GM08714 (cell line): Measurements from ENCODE around the gene GRM7.

ENCODE experiments used
- H3K4me3 ChIP-seq: fragments of 200-500 bp; sonication (Bioruptor generic); 2 replicates; pipeline ENCODE4 v1.5.1; 2014; ENCODE audit warnings: mild to moderate bottlenecking, low read length, inconsistent platforms
- ZNF274 ChIP-seq: IDR thresholded peaks from 2 replicates; pipeline ENCODE4 v1.6.1; 2012; ENCODE audit warnings: mild to moderate bottlenecking, low read depth, low read length

GRM7 gene

GRCh38 chr3:7205962-7206361 is 345.0 kb downstream of the GRM7 start:
- H3K4me3 ChIP-seq: no peak overlapping the region; the same call in 1 of the 2 replicates
- no peak for TF ChIP-seq ZNF274

GRCh38 chr3:7207125-7207524 is 346.2 kb downstream of the GRM7 start:
- TF ChIP-seq ZNF274: no peak
- no peak overlapping the region for H3K4me3 ChIP-seq

GRCh38 chr3:7207928-7208327 is 347.0 kb downstream of the GRM7 start:
- no peak overlapping the region for H3K4me3 ChIP-seq
- TF ChIP-seq ZNF274: no peak

GRCh38 chr3:7209098-7209497 is 348.2 kb downstream of the GRM7 start:
- TF ChIP-seq ZNF274: no peak
- no peak overlapping the region for H3K4me3 ChIP-seq

- no peak overlapping the region for H3K4me3 ChIP-seq
- no peak for TF ChIP-seq ZNF274
Measured at GRCh38 chr3:7211740-7212139, 350.8 kb downstream of the GRM7 start.

- TF ChIP-seq ZNF274: no peak
- H3K4me3 ChIP-seq: no peak overlapping the region
Measured at GRCh38 chr3:7215706-7216105, 354.8 kb downstream of the GRM7 start.

- no peak overlapping the region for H3K4me3 ChIP-seq
- no peak for TF ChIP-seq ZNF274
Measured at GRCh38 chr3:7226393-7226792, 365.5 kb downstream of the GRM7 start.

GRCh38 chr3:7238565-7239295 is 377.8 kb downstream of the GRM7 start:
- TF ChIP-seq ZNF274: no peak

GRCh38 chr3:7241584-7242302 is 380.8 kb downstream of the GRM7 start:
- no peak overlapping the region for H3K4me3 ChIP-seq
- TF ChIP-seq ZNF274: no peak

More at GRCh38 chr3:7238565-7239295, 377.8 kb downstream of the GRM7 start:
- no peak overlapping the region for H3K4me3 ChIP-seq

GRCh38 chr3:7242303-7242635 is 381.4 kb downstream of the GRM7 start:
- H3K4me3 ChIP-seq: no peak overlapping the region
- no peak for TF ChIP-seq ZNF274

GRCh38 chr3:7249493-7250076 is 388.7 kb downstream of the GRM7 start:
- no peak for TF ChIP-seq ZNF274
- no peak overlapping the region for H3K4me3 ChIP-seq

GRCh38 chr3:7254251-7254650 is 393.3 kb downstream of the GRM7 start:
- H3K4me3 ChIP-seq: no peak overlapping the region
- no peak for TF ChIP-seq ZNF274

- no peak for TF ChIP-seq ZNF274
Measured at GRCh38 chr3:7260975-7261374, 400.1 kb downstream of the GRM7 start.

GRCh38 chr3:7263347-7264195 is 402.7 kb downstream of the GRM7 start:
- TF ChIP-seq ZNF274: no peak
- no peak overlapping the region for H3K4me3 ChIP-seq

More at GRCh38 chr3:7260975-7261374, 400.1 kb downstream of the GRM7 start:
- no peak overlapping the region for H3K4me3 ChIP-seq
